Left ventricle myocardium inferior (tissue), 1 donor: ENCODE results near the gene MYO5B. TPM values are rescaled to one million over a fixed set of nuclear protein-coding genes. Genes with fewer than 3 reads are reported as not detected.

Experiments
- DNase-seq: peaks from one replicate; pipeline ENCODE4 v3.0.0-alpha.2; 2020
- H3K27ac ChIP-seq: fragments of 200-600 bp; replicated peaks from 2 replicates; pipeline ENCODE4 v1.8.0; 2021
- H3K27me3 ChIP-seq: fragments of 200-600 bp; 2 replicates; pipeline ENCODE4 v1.8.0; 2021; ENCODE audit warnings: low read depth
- H3K36me3 ChIP-seq: fragments of 200-600 bp; 2 replicates; pipeline ENCODE4 v1.8.0; 2021
- H3K4me1 ChIP-seq: fragments of 200-600 bp; 2 replicates; pipeline ENCODE4 v1.8.0; 2021
- H3K4me3 ChIP-seq: fragments of 200-600 bp; 2 replicates; pipeline ENCODE4 v1.8.0; 2021; ENCODE audit warnings: mild to moderate bottlenecking, moderate library complexity
- H3K9me3 ChIP-seq: fragments of 200-600 bp; replicated peaks from 2 replicates; pipeline ENCODE4 v1.8.0; 2021
- intact Hi-C: fragments of 100-400 bp; cut with micrococcal nuclease; formaldehyde crosslinking; loops from one replicate; pipeline ENCODE4 v1.11.0; 2022
- total RNA-seq: library from RNA; stranded (reverse); fragmentation: NEBNext Ultra II Directional; extraction: Animal tissue kit (Norgen Biotek cat#: 25700); gene quantifications from one replicate; pipeline ENCODE4 v1.2.1, GENCODE V29; 2021
- TF ChIP-seq, protein P1 (sequence below): fragments of 200-600 bp; IDR thresholded peaks from 2 replicates; pipeline ENCODE4 v1.8.0; 2021; ENCODE audit warnings: antibody characterized with exemption, mild to moderate bottlenecking, borderline replicate concordance
- donor health status: DM: no; HTN: yes; CAD: no; lungs with severe emphysema.

The MYO5B gene
- total RNA-seq, 1 donor from 2014 or later = 0.44 TPM

DNA sequence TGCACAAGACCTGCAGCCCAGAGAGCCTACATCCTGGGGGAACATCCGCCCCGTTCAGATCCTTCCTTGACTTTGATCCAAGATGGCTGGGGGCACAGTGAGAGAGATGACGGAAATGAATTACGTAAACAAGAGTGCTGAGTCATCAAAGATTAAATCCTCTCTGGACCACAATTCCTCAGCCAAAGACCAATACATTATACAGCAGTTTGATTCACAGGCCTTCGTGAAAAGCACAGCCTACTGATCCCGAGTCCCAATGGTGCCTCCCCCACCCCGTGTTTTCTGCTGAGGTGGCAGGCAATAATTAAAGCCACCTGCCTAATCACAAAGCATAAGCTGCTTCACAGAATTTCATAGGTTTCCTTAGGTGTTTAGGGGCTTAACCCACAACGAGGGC is 43.0 kb downstream of the MYO5B start:
- no peak overlapping the region for H3K4me3 ChIP-seq
- no peaks in the 10 kb centered on the region for H3K4me1 ChIP-seq
- H3K9me3 ChIP-seq = no peaks in the 10 kb centered on the region
- no peak for DNase-seq
- no peak overlapping the region for H3K27ac ChIP-seq
- peaks cover 11% of the 10 kb centered on the region for H3K27me3 ChIP-seq
- H3K36me3 ChIP-seq = no peaks in the 10 kb centered on the region
- intact Hi-C loops = no loop called here
- TF ChIP-seq, protein P1, sequence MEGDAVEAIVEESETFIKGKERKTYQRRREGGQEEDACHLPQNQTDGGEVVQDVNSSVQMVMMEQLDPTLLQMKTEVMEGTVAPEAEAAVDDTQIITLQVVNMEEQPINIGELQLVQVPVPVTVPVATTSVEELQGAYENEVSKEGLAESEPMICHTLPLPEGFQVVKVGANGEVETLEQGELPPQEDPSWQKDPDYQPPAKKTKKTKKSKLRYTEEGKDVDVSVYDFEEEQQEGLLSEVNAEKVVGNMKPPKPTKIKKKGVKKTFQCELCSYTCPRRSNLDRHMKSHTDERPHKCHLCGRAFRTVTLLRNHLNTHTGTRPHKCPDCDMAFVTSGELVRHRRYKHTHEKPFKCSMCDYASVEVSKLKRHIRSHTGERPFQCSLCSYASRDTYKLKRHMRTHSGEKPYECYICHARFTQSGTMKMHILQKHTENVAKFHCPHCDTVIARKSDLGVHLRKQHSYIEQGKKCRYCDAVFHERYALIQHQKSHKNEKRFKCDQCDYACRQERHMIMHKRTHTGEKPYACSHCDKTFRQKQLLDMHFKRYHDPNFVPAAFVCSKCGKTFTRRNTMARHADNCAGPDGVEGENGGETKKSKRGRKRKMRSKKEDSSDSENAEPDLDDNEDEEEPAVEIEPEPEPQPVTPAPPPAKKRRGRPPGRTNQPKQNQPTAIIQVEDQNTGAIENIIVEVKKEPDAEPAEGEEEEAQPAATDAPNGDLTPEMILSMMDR = no peak

DNA sequence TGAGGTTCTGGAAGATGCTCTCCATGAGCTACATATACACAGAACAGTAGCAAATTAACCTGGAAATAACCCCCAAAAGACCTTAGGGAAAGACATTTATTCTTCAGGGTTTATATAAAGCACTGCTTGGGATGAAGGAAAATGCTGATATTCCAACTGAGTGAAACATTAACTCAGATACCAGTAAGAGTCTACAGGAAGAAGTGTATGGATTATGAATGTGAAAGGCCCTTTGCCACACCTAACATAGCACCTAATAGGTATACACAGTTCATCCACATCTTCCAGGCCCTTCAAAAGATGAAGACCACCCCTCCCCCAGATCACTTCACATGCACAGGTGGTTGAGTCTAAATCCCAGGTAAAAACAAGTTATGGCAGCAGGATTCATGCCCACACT is 50.4 kb downstream of the MYO5B start:
- no peak overlapping the region for H3K4me3 ChIP-seq
- H3K9me3 ChIP-seq = no peaks in the 10 kb centered on the region
- DNase-seq = no peak
- intact Hi-C loops = no loop called here
- H3K27ac ChIP-seq = no peak overlapping the region
- no peaks in the 10 kb centered on the region for H3K4me1 ChIP-seq
- TF ChIP-seq, protein P1 = no peak
- H3K36me3 ChIP-seq = no peaks in the 10 kb centered on the region
- peaks cover 34% of the 10 kb centered on the region for H3K27me3 ChIP-seq

DNA sequence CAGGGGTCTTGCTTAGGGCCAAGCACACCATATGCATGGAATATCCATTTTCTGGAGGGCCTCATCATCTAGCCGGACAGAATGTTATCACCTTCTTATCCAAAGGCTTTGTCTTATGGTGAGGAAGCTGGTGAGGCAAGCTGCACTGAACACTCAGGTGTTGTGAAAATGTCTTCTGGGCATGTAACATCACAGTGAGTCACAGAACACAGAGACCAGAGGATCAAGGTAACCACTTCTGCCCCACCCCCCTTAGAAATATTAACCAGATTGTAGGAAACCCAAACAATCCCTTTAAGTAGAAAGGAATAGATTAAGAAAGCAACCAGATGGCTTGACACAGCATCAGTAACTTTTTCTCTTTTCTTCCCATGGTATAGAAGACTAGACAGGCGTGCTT is 51.1 kb downstream of the MYO5B start:
- intact Hi-C loops = no loop called here
- no peaks in the 10 kb centered on the region for H3K4me1 ChIP-seq
- no peak overlapping the region for H3K4me3 ChIP-seq
- H3K36me3 ChIP-seq = no peaks in the 10 kb centered on the region
- no peak overlapping the region for H3K27ac ChIP-seq
- no peaks in the 10 kb centered on the region for H3K9me3 ChIP-seq
- DNase-seq = no peak
- TF ChIP-seq, protein P1 = no peak
- peaks cover 34% of the 10 kb centered on the region for H3K27me3 ChIP-seq

DNA sequence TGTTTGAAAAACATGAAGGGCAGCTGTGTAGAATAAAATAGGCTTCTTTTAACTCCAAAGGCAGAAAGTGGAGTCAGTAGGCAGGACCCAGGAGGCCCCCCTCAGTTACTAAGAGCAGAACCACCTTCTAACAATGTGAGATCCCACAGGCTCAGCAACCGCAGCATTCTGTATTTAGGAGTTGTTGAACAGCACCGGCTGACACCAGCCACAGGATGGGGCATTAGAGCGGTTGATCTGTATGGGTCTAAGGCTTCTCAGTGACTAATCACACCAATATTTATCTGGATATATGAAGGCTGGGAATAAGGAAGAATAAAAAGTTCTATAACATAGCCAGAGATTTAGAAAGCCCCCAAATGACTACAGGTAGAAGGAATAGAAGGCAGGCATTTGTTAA is 51.7 kb downstream of the MYO5B start:
- H3K27me3 ChIP-seq = peaks cover 34% of the 10 kb centered on the region
- H3K27ac ChIP-seq = no peak overlapping the region
- DNase-seq = no peak
- no peaks in the 10 kb centered on the region for H3K4me1 ChIP-seq
- TF ChIP-seq, protein P1 = no peak
- intact Hi-C loops = no loop called here
- H3K36me3 ChIP-seq = no peaks in the 10 kb centered on the region
- H3K9me3 ChIP-seq = no peaks in the 10 kb centered on the region
- H3K4me3 ChIP-seq = no peak overlapping the region

DNA sequence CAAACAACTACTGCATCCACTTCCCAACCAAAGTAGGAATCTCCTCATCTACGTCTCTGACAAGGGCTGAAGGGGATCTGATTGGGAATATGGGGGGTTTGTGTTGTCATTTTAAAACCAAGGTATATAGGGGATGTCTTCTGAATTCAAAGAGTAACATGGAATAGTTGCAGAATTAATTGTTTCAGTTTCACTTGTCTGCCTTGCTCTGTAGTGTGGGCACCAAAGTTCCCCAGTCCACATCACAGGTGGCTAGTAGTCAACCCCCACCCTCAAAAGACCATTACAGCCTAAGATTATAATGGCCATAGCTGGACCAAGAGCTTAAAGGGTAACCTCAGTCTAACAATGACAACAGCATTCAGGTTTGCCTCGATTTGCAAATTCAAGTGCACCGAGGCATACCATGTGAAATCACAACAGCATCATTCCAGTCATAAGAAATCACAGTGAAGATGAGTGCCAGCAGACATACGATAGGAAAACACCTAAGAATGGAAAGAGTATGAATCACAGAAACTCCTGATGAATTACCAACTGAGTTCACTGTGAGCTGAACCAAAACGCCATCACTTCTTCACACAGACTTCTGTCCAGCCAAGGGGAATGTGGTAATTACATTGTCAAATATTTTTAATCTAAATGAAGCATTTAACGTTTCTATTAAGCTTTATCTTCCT is 52.4 kb downstream of the MYO5B start:
- Histone ChIP-seq H3K27ac (no peak overlapping the region), H3K9me3 (no peaks in the 10 kb centered on the region), H3K4me1 (no peaks in the 10 kb centered on the region), H3K4me3 (no peak overlapping the region), H3K36me3 (no peaks in the 10 kb centered on the region), H3K27me3 (peaks cover 34% of the 10 kb centered on the region)
- TF ChIP-seq, protein P1 = no peak
- intact Hi-C loops = no loop called here
- no peak for DNase-seq
